Measurements from ENCODE around the gene PBXIP1.

Gene PBXIP1

GRCh38 chr1:154957091-154957657 is 1.3 kb upstream of the PBXIP1 start:
- DNase-seq (ENCODE audit: low read depth, low spot score): no peak

GRCh38 chr1:154956544-154956941 is 644 bp upstream of the PBXIP1 start:
- no peak for DNase-seq (ENCODE audit: low read depth, low spot score)

GRCh38 chr1:154955039-154955717 is 721 bp downstream of the PBXIP1 start:
- no peak for DNase-seq (ENCODE audit: low read depth, low spot score)

- no peak for DNase-seq (ENCODE audit: low read depth, low spot score)
Measured at GRCh38 chr1:154954541-154954940, 1.4 kb downstream of the PBXIP1 start.

GRCh38 chr1:154953611-154954038 is 2.3 kb downstream of the PBXIP1 start:
- no peak for DNase-seq (ENCODE audit: low read depth, low spot score)

- DNase-seq (ENCODE audit: low read depth, low spot score): no peak
Measured at GRCh38 chr1:154952664-154953063, 3.2 kb downstream of the PBXIP1 start.

GRCh38 chr1:154951901-154952657 is 3.8 kb downstream of the PBXIP1 start:
- DNase-seq (ENCODE audit: low read depth, low spot score): no peak

GRCh38 chr1:154948079-154948478 is 7.8 kb downstream of the PBXIP1 start:
- no peak for DNase-seq (ENCODE audit: low read depth, low spot score)

- DNase-seq (ENCODE audit: low read depth, low spot score): no peak
Measured at GRCh38 chr1:154945962-154946850, 9.7 kb downstream of the PBXIP1 start.

- no peak for DNase-seq (ENCODE audit: low read depth, low spot score)
Measured at GRCh38 chr1:154945160-154945961, 10.5 kb downstream of the PBXIP1 start.

- no peak for DNase-seq (ENCODE audit: low read depth, low spot score)
Measured at GRCh38 chr1:154944401-154945159, 11.3 kb downstream of the PBXIP1 start.

- DNase-seq (ENCODE audit: low read depth, low spot score): no peak
Measured at GRCh38 chr1:154943649-154944400, 12.1 kb downstream of the PBXIP1 start.

GRCh38 chr1:154941333-154942013 is 14.4 kb downstream of the PBXIP1 start:
- DNase-seq (ENCODE audit: low read depth, low spot score): no peak

- no peak for DNase-seq (ENCODE audit: low read depth, low spot score)
Measured at GRCh38 chr1:154940651-154941194, 15.2 kb downstream of the PBXIP1 start.

- DNase-seq (ENCODE audit: low read depth, low spot score): no peak
Measured at GRCh38 chr1:154940213-154940560, 15.7 kb downstream of the PBXIP1 start.

- no peak for DNase-seq (ENCODE audit: low read depth, low spot score)
Measured at GRCh38 chr1:154938604-154939399, 17.1 kb downstream of the PBXIP1 start.

GRCh38 chr1:154937988-154938386 is 17.9 kb downstream of the PBXIP1 start:
- DNase-seq (ENCODE audit: low read depth, low spot score): no peak

Data from brain pericyte (primary cell).